Muscle of back (tissue), 13 donors: ENCODE results near the gene PYGO1. TPM values are rescaled to one million over a fixed set of nuclear protein-coding genes. Genes with fewer than 3 reads are reported as not detected.
"Not testable (repeated sequence)": the region's sequence is repeated elsewhere in the genome, so short reads cannot be mapped to it uniquely, and the experiment has no call there.

Experiments
- DNase-seq, 3 donors: peaks; one replicate each; pipeline versions ENCODE4 v3.0.0 to v3.0.0-alpha.2; 2013
- long read RNA-seq, 9 donors: transcript quantifications; one replicate each; lab custom pipeline, GENCODE V29; 2026
- polyA plus RNA-seq, 10 donors: library from polyadenylated mRNA; unstranded; fragments of 120-200 nt; gene quantifications; one replicate each; pipeline ENCODE4 v1.2.1, GENCODE V29; 2013; ENCODE audit not compliant: insufficient read length in 10 of 10

The PYGO1 gene, protein sequence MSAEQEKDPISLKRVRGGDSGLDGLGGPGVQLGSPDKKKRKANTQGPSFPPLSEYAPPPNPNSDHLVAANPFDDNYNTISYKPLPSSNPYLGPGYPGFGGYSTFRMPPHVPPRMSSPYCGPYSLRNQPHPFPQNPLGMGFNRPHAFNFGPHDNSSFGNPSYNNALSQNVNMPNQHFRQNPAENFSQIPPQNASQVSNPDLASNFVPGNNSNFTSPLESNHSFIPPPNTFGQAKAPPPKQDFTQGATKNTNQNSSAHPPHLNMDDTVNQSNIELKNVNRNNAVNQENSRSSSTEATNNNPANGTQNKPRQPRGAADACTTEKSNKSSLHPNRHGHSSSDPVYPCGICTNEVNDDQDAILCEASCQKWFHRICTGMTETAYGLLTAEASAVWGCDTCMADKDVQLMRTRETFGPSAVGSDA
- polyA plus RNA-seq: 10 to 100 TPM in 5 of 10 donors, 1 to 10 TPM in 5; 8.2 to 12.8 (median 10.1) TPM
- long read RNA-seq, donor 1, partial matches to known transcripts: 0 of 2 reads
- long read RNA-seq, donor 1, other reads (novel, unspliced or antisense): 0 of 2 reads
- long read RNA-seq, donor 2, partial matches to known transcripts: 0 of 2 reads
- long read RNA-seq, donor 2, other reads (novel, unspliced or antisense): 0 of 2 reads
- long read RNA-seq, donor 3: 0 reads
- long read RNA-seq, donor 4, partial matches to known transcripts: 0 of 2 reads
- long read RNA-seq, donor 4, other reads (novel, unspliced or antisense): 0 of 2 reads
- long read RNA-seq, donor 5, partial matches to known transcripts: 0 of 2 reads
- long read RNA-seq, donor 5, other reads (novel, unspliced or antisense): 0 of 2 reads
- long read RNA-seq, donor 6, partial matches to known transcripts: 0 of 1 reads
- long read RNA-seq, donor 6, other reads (novel, unspliced or antisense): 0 of 1 reads
- long read RNA-seq, donor 7, full-length matches to known transcripts: 2 of 2 reads
- long read RNA-seq, donor 7, partial matches to known transcripts: 0 of 2 reads
- long read RNA-seq, donor 7, other reads (novel, unspliced or antisense): 0 of 2 reads
- long read RNA-seq, donor 8, full-length matches to known transcripts: 2 of 2 reads
- long read RNA-seq, donor 8, partial matches to known transcripts: 0 of 2 reads
- long read RNA-seq, donor 8, other reads (novel, unspliced or antisense): 0 of 2 reads
- long read RNA-seq, donor 9, partial matches to known transcripts: 0 of 1 reads
- long read RNA-seq, donor 9, other reads (novel, unspliced or antisense): 0 of 1 reads

DNA sequence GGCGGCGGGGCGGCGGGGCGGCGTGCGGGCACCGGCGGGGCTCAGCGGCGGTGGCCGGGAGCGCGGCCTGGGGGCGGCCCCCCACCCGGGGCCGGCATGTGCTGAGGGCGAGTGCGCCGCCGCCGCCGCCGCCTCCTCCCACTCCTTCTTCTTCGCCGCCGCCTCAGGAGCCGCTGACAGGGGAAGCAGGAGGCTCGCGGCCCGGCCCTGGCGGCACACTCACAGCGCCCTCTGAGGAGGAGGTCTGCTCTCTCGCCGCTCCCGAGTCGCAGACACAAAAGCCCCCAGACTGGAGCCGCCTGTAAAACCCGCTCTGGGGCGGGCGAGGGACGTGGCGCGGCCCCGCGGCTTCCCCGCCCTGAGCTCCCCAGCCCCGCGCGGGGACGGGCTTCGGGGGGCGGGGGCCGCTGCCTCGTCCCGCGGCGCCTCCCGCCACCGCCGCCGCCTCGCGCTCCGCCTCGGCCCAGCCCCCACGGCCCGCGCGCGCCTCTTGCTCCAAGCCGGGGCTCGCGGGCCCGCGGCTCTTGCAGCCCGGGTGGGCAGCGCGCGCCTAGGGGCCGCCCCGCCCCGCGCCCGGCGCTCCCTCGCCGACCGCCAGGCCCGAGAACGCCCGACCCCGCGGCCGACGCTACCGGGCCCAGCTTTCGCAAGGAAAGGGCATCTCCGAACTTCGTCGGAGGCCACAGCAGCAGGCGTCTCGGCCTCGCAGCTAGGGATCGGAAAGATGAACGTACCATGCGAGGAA, at the start of gene PYGO1:
Gene PYGO1 (minus strand): TSS at position 276 of the 745 bp plus-strand sequence. CDS start 462 bp downstream, outside the sequence.
- DNase-seq: peak; percentile 59 to 90 (median 69)

DNA sequence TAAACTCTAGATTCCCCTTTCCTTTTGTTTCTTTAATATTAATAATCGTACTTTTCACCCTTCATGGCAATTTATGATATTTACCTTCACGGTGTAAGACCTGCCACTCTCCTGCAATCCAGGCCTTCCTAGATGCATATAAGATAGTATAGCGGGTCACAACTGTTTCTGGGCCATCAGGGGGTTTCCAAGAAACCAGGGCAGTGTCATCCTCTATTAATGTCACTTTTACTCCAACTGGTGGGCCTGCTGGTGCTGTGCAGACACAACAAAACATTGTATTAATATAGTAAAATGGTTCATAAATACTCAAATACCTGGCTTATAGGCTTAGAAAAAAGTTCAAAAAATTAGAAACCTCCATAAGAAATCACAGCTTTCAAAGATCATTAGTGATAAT, 48.9 kb upstream of the PYGO1 start:
- no peak for DNase-seq

DNA sequence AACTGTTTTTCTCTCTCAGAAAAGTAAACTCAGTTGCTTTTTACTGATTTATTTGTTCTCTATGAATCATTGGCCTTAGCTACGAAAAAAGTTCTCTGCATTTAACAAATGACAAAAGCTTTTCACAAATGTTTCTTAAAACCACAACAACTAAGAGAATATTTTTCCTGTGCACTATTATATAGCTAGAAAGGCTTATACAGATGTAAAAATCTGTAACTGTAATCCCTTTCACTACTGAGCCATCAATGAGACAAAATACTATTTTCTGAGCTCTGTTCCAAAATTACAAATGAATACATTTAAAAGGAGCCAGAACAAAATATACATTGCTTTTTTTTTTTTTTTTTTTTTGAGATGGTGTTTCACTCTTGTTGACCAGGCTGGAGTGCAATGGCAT, 45.6 kb upstream of the PYGO1 start:
- DNase-seq: no peak

DNA sequence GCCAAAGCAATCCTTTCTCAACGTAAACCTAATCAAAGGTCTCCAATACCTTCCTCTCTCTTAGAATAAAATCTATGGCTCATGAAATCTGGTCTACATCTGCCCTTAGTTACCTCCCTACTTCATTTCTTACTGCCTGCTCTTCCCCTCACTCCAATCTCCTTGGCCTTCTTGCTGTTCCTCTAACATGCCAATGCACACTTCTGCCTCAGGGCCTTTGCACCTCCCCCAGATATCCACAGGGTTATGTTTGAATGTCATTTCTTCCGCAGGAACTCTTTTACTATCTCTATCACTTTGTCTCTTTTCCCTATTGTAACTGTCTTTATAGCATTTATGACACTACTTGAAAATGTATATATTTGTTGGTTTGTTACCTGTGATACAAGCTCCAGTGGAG, 44.3 kb upstream of the PYGO1 start:
- no peak for DNase-seq

DNA sequence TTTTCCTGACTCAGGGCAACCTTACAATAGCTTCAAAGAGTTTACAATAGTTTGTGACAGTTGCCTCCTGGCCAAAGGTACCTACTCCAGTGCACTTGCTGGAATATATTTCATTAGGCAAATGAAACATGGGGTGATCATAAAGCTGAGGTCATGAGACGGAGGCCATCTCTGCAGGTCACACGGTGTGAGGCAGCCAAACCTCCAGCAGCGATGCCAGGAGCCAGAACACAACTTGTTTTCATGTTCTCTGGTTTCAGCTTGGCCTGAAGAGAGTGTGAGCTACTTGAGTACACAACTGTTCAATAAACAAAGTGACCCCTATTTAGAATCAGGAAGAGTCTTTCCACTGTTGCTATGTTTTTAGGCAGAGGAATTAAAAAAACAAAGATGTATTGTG, 42.7 kb upstream of the PYGO1 start:
- DNase-seq: peak in 1 of 3 donors; percentile 14

DNA sequence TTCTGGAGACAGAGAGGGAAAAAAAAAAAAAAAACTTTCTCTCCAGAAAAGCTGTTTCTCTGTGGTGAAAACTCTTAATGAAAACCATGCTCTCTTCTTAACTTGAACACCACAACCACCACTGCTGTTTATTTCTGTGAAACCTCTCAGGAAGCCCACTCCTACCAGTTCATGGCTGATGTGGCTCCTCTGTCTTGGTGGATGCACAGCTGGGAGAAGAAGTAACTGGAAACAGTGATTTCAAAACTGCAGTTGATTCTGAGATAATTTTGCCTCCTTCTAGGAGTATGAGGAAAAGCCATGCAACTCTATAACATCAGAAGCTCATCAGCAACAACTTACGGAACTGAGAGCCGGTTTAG, 40.2 kb upstream of the PYGO1 start:
- DNase-seq: no peak

DNA sequence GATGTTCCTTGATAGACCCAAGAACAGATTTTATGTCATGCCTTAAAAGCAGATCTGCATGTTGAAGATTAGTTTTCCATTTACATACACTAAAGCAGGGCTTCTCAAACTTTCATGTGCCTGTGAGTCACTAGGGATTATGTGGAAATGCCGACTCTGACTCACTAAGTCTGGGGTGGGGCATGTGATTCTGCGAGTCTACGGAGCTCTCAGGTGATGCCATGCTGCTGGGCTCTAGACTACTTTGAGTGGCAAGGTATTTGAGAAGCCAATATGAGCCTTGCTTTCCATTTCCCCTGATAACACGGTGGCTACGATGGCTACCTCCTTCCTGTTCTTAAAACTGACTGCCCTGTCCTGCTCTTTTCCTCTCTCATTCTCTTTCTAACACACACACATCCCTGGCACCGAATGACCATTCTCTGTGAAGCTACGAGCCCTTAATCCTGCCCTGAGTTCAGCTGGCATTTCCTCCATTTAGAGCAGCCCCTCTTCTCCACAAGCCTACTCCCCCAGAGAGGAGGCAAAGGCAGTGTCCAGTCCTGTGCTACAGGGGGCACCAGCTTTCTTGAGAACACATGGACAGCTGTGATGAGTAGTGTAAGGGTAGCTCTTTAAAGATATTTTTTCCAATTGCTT, 39.7 kb upstream of the PYGO1 start:
- peak in 1 of 3 donors; percentile 41 for DNase-seq

DNA sequence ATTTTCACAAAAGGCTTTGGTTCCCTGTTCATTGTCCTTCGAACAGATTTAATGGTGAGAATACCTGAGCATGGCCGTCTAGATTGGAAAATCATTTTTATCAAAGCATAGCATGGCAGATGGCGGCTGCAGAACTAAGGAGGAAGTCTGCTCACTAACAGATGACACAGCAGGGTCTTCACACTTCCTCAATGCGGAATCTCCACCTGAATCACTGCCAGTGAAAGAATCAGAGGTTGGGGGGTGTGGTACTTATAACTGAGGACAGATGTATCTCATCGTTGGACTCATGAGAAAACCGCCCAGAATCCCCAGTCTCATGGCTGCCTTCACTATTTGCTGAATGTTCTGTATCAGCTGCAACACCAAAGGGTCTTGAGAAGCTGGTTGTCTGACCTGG, 31.6 kb upstream of the PYGO1 start:
- no peak for DNase-seq

DNA sequence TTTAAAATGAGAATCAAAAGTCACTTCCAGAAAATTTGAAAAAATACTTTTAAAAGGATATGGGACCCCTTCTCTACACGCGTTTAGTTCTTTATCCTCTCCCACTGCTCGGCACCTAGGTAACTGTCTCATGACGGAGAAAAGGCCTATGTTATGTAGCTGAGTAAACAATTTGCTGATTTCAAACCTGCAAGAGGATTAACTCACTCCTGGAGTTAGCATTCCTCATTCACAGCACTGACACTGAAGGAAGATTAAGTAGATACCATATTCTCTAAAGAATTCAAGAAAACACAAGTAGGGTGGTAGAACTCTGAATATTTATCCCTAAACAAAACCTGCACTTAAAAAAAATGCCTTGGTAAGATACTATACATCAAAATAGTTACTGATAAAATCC, 30.2 kb upstream of the PYGO1 start:
- DNase-seq: no peak

DNA sequence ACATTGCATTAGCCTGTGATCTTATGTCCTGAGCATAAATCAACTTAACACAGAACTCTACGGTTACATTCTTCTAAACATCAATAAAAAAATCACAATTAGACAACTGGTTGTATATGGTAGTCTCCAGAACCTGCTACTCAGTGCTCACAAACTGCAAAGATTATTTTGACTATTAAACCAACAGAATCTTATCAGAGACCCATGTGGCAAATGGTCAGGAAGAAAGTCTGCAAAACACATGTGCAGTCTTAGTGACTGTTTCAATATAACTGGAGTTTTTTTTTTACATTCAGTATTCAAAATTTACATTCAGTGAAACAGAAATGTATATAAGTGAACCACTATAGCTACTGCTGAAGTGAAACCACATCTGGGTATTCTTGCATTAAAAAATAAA, 27.3 kb upstream of the PYGO1 start:
- DNase-seq: no peak

DNA sequence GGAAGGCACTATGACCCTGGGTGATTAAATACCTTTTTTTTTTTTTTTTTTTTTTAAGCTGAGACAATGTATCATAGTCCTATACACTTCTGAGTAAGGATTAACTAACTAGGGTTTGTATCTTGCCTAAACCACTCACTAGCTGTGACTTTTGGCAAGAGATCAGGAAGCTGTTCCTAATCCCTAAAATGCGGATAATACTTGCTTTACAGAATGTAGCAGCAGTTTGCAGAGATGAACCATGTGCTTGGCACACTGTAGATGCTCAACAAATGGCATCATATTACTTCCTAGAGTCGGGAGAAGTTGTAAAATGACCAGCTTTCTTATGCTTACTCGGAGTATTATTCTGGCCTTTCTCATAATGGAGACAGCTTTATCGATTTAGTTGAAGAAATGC, 25.6 kb upstream of the PYGO1 start:
- no peak for DNase-seq

DNA sequence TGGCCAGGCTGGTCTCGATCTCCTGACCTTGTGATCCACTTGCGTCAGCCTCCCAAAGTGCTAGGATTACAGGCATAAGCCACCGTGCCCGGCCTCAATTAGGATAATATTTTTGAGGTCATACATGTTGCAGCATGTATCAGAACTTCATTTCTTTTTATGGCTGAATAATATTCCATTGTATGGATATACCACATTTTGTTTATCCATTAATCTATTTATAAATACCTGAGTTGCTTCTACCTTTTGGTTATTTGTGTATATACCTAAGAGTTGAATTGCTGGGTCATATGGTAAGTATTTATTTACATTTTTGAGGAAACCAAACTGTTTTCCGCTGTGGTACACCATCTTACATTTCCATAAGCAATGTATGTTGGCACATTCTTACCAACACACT, 18.1 kb upstream of the PYGO1 start:
- DNase-seq: no peak

DNA sequence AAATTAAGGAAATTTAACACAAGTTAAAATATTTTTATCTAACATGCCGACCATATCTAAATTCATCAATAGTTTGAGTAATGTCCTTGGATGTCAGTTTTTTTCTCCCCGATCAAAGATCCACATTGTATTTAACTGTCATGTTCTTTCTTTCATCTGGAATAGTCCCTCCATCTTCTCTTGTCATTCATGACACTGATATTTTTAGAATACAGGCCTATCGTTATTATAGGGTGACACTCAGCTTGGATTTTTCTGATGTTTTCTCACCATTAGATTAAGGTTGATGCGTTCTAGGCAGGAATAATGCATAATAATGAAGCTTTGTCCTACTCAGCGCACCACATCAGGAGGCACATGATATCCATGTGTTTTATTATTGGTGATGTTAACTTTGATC, 13.2 kb upstream of the PYGO1 start:
- DNase-seq: no peak

DNA sequence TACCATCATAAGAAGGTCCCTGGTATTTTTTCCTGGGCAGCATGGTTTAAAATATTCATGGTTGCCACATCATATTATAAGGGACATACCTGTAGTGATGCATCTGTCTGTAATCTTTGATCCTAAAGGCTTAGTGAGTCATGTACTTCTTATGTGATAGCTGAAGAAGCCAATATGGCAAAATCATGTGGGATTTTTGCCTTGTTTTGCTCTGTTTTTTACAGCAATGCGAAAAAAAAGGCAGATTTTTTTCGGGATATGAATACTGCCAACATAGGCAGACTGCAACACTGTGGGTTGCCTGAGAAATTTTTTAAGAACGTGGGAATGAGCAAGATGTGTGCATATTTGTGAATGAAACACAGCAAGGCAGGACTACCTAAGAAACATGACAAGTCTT, 11.3 kb upstream of the PYGO1 start:
- DNase-seq: no peak

DNA sequence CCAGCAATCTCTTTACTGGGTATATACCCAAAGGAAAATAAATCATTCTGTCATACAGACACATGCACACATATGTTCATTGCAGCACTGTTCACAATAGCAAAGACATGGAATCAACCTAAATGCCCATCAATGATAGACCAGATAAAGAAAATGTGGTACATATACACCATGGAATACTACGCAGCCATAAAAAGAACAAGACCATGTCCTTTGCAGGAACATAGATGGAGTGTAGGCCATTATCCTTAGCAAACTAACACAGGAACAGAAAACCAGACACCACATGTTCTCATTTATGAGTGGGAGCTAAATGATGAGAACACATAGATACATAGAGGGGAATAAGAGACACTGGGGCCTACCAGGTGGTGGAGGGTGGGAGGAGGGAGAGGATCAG, 4.9 kb upstream of the PYGO1 start:
- not testable (repeated sequence) for DNase-seq

DNA sequence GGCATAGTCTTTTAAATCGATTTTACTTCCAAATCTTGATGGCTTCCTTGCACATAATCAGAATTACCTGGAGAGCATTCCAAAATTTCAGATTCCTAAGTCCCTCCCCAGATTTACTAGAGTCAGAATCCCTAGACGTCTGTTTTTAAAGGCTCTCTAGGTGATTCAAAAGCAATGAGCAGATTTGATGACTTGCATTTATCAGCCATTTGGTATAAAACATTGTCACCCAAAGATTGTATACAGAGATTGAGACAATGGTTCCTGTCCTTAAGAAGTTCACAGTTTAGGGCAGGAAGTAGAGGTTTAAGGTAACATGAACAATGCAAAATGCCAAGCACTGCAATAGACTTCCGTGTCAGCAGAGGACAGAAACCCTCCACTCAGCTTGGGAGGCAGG, 2.6 kb upstream of the PYGO1 start:
- DNase-seq: no peak

DNA sequence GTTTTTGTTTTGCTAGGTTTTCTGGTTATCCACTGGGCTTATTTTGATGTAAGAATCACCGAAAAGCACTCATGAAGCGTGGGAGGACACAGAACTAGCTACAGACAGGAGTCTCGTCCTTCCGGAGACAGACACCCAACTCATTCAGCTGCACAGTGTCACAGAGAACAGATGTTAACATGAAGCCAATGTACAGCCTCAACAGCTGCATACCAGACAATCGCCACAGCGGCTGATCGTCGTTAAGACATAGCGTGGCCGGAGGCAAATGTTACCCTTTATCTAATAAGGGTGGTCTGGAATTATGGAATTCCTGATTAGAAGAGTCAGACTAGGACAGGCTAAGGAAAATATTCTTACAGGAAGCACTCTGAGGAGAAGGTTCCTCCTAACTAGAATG, 1.1 kb upstream of the PYGO1 start:
- peak in 2 of 3 donors; percentile 3 to 48 for DNase-seq

DNA sequence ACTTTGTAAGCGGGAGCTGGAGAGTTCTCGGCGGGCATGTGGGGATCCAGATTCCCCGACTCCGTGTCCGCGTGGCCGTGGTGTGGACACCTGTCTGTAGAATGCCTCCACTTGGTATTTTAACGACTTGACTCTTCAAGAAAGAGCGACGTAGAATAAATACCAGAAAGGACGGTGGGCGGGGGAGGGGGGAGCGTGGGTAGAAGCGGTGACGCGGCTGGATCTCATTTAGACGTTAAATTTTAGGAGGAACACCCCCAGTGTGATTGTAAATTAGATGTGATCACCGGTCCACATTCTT, 620 bp upstream of the PYGO1 start:
- no peak for DNase-seq

DNA sequence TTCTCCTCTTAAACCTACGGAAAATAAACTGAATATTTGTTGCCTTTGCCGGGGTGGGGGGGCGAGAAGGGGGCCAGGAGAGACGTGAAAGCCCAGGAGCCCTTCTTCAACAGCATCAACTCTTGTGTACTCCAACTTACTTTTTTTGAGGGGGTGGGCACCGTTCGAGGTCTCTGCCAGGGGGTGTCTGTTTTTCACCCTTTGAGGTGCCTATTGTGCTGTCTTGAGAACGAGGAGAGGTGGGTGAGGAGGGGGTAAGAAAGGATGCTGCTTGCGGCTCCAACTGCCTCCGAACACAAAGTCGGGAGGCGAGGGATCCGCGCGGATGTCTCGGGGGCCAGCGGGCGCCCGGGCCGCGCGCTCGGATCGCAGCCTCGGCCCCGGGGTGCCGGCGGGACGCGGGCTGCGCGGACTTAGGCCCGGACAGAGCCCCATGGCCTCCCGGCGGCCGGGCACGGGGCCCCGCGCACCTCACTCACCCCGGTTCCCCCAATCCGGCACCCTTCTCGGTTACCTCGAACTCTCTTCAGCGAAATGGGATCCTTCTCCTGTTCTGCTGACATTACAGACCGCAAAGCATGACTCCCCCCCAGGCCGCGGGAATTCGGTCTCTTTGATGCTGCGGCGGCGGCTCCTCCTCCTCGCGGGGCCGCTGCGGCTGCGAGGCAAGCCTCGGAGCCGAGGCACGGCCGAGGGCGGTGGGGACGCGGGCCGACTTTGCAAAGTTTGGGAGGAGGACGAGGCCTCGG, 650 bp downstream of the PYGO1 start:
- DNase-seq: peak; percentile 49 to 85 (median 61)

DNA sequence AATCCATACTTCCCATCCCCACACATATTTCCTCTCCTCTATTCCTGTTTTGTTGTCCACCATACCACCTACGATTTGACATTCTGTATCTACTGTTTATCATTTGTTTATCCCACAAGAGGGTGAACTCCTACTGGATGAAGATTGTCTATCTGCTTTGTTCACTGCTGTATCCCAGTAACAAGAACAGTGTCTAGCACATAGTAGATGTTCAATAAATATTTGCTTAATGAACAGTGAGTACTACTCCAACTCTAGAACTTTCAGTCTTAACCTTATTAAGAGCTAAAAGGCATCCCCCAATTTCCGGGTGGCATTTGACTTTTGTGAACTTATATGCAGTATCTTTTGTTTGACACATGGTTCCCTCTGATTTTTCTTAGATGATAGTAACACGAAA, 1.3 kb downstream of the PYGO1 start:
- peak in 1 of 3 donors; percentile 13 for DNase-seq
